HL-60 (cell line): Measurements from ENCODE around the gene HIKESHI.

Source experiments
- DNase-seq, 2 experiments: peaks; one replicate each; pipeline ENCODE4 v3.0.0-alpha.2; 2010 to 2020; ENCODE audit warnings: low read depth in 1 of 2, low spot score in 1 of 2
- H3K27ac ChIP-seq: fragments of 250-450 bp; sonication (Bioruptor Pico); replicated peaks from 2 replicates; pipeline ENCODE4 v1.5.1; 2020; ENCODE audit warnings: mild to moderate bottlenecking, moderate library complexity
- H3K27me3 ChIP-seq: fragments of 250-450 bp; sonication (Bioruptor Pico); 2 replicates; pipeline ENCODE4 v1.5.1; 2021; ENCODE audit warnings: mild to moderate bottlenecking, moderate library complexity; ENCODE audit not compliant: insufficient read depth, poor library complexity, severe bottlenecking
- H3K4me3 ChIP-seq: replicated peaks from 2 replicates; pipeline ENCODE4 v1.5.1; 2011; ENCODE audit warnings: mild to moderate bottlenecking, control low read depth, low read length; ENCODE audit not compliant: insufficient read depth
- GABPA ChIP-seq: IDR thresholded peaks from 2 replicates; pipeline ENCODE4 v1.6.1; 2012; ENCODE audit warnings: low read depth
- POLR2AphosphoS5 ChIP-seq: IDR thresholded peaks from 2 replicates; pipeline ENCODE4 v1.6.1; 2012; ENCODE audit warnings: low read depth
- SPI1 ChIP-seq: IDR thresholded peaks from 2 replicates; pipeline ENCODE4 v1.6.1; 2012; ENCODE audit warnings: low read depth, mild to moderate bottlenecking, borderline replicate concordance
- TF ChIP-seq, protein P1 (sequence below): IDR thresholded peaks from one replicate; pipeline ENCODE4 v1.5.1; 2011; ENCODE audit warnings: low read length, control low read depth, inconsistent platforms; ENCODE audit not compliant: insufficient read depth
- TF ChIP-seq, protein P2 (sequence below): IDR thresholded peaks from 2 replicates; pipeline ENCODE4 v1.6.1; 2012; ENCODE audit warnings: low read depth; ENCODE audit not compliant: insufficient replicate concordance

Gene HIKESHI

DNA sequence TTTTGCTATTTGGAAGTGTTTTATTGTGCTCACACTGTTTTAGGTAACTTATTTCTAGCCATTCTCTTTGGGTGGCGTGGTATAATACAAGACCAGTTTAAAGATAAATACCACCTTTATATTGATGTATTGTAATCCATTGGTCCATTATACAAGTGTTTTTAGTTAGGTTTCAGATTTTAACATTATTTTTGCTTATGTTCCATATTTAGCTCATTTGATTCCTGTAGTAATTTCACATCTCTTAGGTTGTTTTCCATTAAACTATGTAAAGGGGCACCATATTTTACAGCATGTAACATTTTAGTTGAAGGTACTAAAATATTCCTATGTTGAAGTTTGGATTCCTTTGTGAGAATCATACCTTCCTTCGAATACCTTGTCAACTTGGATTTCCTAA, 37.4 kb upstream of the HIKESHI start:
- Histone ChIP-seq H3K27me3 (no peaks in the 10 kb centered on the region), H3K4me3 (no peak overlapping the region), H3K27ac (no peak overlapping the region)
- TF ChIP-seq SPI1 (no peak), POLR2AphosphoS5 (no peak), GABPA (no peak)
- TF ChIP-seq, protein P1, sequence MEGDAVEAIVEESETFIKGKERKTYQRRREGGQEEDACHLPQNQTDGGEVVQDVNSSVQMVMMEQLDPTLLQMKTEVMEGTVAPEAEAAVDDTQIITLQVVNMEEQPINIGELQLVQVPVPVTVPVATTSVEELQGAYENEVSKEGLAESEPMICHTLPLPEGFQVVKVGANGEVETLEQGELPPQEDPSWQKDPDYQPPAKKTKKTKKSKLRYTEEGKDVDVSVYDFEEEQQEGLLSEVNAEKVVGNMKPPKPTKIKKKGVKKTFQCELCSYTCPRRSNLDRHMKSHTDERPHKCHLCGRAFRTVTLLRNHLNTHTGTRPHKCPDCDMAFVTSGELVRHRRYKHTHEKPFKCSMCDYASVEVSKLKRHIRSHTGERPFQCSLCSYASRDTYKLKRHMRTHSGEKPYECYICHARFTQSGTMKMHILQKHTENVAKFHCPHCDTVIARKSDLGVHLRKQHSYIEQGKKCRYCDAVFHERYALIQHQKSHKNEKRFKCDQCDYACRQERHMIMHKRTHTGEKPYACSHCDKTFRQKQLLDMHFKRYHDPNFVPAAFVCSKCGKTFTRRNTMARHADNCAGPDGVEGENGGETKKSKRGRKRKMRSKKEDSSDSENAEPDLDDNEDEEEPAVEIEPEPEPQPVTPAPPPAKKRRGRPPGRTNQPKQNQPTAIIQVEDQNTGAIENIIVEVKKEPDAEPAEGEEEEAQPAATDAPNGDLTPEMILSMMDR: no peak
- TF ChIP-seq, protein P2, sequence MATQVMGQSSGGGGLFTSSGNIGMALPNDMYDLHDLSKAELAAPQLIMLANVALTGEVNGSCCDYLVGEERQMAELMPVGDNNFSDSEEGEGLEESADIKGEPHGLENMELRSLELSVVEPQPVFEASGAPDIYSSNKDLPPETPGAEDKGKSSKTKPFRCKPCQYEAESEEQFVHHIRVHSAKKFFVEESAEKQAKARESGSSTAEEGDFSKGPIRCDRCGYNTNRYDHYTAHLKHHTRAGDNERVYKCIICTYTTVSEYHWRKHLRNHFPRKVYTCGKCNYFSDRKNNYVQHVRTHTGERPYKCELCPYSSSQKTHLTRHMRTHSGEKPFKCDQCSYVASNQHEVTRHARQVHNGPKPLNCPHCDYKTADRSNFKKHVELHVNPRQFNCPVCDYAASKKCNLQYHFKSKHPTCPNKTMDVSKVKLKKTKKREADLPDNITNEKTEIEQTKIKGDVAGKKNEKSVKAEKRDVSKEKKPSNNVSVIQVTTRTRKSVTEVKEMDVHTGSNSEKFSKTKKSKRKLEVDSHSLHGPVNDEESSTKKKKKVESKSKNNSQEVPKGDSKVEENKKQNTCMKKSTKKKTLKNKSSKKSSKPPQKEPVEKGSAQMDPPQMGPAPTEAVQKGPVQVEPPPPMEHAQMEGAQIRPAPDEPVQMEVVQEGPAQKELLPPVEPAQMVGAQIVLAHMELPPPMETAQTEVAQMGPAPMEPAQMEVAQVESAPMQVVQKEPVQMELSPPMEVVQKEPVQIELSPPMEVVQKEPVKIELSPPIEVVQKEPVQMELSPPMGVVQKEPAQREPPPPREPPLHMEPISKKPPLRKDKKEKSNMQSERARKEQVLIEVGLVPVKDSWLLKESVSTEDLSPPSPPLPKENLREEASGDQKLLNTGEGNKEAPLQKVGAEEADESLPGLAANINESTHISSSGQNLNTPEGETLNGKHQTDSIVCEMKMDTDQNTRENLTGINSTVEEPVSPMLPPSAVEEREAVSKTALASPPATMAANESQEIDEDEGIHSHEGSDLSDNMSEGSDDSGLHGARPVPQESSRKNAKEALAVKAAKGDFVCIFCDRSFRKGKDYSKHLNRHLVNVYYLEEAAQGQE: no peak
- no peak for DNase-seq

DNA sequence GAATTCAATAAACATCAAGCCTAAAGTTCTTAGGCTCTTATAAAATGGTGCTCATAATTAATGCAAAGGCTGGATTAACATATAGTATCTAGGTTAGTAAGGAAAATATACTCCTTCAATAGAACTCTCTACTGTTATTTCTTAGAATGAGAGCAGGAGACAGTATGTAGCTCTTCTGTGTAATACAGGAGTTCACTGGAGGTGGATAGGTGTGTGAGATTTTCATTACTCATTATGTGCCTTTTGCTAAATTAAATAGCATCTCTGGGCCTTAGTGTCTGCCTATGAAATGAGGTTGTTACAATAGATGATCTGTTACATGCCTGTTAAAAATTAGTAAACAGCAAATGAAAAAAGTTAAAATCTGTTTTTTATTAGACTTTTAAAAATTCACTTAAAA, 36.8 kb upstream of the HIKESHI start:
- no peak for DNase-seq
- Histone ChIP-seq H3K4me3 (no peak overlapping the region), H3K27me3 (no peaks in the 10 kb centered on the region), H3K27ac (no peak overlapping the region)
- TF ChIP-seq, protein P2: no peak
- TF ChIP-seq GABPA: no peak
- TF ChIP-seq POLR2AphosphoS5: no peak
- TF ChIP-seq, protein P1: no peak
- no peak for TF ChIP-seq SPI1

DNA sequence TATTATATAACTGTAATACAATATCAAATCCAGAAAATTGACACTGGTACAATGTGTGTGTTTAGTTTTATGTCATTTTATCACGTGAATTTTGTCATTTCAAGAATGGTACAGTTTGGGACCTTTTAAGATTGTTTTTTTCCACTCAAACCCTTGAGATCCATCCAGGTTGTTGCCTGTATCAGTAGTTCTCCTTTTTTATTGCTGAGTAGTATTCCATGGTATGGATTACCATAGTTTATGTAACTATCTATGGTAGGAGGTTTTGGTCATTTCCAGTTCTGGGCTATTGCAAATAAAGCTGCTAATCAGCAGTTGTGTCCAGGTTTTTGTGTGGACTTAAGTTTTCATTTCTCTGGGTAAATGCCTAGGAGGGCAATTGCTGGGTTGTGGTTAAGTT, 32.4 kb upstream of the HIKESHI start:
- no peak overlapping the region for H3K27ac ChIP-seq

More for the DNA sequence above, 32.4 kb upstream of the HIKESHI start:
- no peak overlapping the region for H3K4me3 ChIP-seq
- DNase-seq: no peak
- H3K27me3 ChIP-seq: no peaks in the 10 kb centered on the region
- TF ChIP-seq POLR2AphosphoS5: no peak
- no peak for TF ChIP-seq SPI1
- TF ChIP-seq, protein P1: no peak
- TF ChIP-seq, protein P2: no peak
- no peak for TF ChIP-seq GABPA
